RPMI7951 (cell line): ENCODE results near the gene GRIN1. TPM values are rescaled to one million over a fixed set of nuclear protein-coding genes. Genes with fewer than 3 reads are reported as not detected.
"Not testable (repeated sequence)": the region's sequence is repeated elsewhere in the genome, so short reads cannot be mapped to it uniquely, and the experiment has no call there.

Experiments
- DNase-seq: peaks from one replicate; pipeline ENCODE4 v3.0.0-alpha.2; 2012; ENCODE audit warnings: low read depth
- total RNA-seq: library from RNA; depleted of rRNA; stranded (reverse); fragments of >200 nt; shearing (Covaris generic); gene quantifications from 2 replicates; pipeline ENCODE4 v1.2.3, GENCODE V29; 2014

The GRIN1 gene
- total RNA-seq, 1 experiment from 2014 or later = not detected

- DNase-seq = peak; percentile 39
These were observed 10.0 kb upstream of the GRIN1 start for GRCh38 chr9:137128862-137129455.

DNA sequence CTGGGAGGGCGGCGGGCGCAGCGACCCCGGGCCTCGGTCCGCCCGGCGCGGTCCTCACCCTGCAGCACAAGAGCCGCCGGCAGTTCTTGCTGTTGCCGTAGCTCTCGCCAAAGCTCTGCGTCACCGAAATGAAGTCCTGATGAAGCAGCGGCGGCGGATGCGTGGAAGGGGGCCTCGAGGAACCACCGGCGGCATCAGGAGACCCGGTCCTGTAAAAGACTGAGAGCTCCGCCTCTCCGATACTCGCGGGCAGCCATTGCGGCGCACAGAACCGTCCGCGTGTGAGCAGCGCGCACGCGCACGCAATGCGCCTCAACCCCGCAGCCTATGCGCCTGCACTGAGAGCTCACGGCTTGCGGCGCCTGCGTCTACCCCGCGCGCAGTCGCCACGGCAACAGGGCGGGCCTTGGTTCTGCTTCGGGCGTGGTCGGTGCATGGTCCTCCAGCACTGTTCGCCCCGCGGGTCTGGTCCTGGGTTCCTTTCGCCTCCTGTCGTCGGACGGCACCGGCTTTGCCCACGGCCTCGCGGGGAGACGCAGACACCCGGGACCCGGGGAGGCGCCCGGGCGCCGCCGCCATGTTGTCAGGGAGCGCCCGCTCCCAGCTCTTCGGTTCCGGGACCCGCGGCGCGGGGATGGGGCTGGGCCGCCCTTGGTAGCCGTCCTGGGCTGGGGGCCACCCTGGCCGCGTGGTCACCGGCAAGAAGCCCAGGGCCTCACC, 9.3 kb upstream of the GRIN1 start:
- peak; percentile 88 for DNase-seq

- peak; percentile 32 for DNase-seq
These were observed 8.7 kb upstream of the GRIN1 start for GRCh38 chr9:137130176-137130755.

DNA sequence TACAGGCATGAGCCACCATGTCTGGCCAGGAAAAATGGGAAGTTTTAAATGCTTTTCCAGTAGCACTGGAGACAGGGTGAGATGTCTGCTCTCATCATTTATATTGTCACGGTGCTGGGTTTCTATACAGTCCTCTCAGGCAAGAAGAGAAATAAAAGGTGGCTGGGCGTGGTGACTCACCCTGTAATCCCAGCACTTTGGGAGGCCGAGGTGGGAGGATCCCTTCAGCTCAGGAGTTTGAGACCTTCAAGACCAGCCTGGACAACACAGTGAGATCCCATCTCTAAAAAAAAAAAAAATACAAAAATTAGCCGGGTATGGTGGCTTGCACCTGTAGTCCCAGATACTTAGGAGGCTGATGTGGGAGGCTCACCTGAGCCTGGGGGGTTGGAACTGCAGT, 4.8 kb upstream of the GRIN1 start:
- DNase-seq = no peak

DNA sequence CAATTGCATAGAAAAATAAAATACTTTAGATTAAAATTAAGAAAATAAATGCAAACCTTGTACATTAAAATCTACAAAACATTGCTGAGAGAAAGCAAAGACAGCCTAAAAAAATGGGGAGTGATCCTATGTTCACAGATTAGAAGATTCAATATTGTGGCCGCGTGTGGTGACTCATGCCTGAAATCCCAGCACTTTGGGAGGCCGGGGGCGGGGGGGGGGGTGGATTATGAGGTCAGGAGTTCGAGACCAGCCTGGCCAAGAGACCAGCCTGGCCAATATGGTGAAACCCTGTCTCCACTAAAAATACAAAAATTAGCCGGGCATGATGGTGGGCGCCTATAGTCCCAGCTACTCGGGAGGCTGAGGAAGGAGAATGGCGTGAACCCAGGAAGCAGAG, 3.8 kb upstream of the GRIN1 start:
- DNase-seq = not testable (repeated sequence)

DNA sequence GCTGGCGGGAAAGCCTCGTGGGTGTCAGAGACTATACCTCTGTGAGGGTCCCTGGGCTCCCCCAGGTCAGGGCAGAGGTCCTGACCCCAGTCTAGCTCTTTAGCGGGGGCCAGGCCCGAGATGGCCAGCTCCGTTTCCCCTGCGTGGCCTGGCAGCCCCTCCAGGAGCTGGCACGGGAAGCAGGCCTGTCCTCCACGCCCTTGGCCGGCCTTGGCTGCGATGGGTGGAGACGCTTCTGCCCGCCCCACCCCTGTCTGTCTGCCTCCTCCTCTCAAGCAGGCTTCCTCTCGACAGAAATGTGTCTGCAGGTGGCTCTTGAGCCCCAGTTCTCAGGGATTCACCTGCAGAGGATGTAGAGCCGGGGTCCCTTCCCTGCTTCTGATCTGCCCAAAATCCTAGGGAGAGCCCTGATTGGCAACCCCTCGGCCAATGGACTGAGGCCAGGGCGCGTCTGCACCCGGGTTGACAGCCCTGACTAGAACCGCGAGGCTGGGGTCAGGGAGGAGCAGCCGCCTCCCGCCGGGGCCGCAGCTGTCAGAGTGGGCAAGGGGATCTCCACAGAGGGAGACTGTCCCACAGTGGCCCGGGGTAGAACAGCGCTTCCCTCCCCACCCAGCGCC, 2.6 kb upstream of the GRIN1 start:
- no peak for DNase-seq

GRCh38 chr9:137136881-137137607, 1.9 kb upstream of the GRIN1 start:
- DNase-seq = no peak

DNA sequence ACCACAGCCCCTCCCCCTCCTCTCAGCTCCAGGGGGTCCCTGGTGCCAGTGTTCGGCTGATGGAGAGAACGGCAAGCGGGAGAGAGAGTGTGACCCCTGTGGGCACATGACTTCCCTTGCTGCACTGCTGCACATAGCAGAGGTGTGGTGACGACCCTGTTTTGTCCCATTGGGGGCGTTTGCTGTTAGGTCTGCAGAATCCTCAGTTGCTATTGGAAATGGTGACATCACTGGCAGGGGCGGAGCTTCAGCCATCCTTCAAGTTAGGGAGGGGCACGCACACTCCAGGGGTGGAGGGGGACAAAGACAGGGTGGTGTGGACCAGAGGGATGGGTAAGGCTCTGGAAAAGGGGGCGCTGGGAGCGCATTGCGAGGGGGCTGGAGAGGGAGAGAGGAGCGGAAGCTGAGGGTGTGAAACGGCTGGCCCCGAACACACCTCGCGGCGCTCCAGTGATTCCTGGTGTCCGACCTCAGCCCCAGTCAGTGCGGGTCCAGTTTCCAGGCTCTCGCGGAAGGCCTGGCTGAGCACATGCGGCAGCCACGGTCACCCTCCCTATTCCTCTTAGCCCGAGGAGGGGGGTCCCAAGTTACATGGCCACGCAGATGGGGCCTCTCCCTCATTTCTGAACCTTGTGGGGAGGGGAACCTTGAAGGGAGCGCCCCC, 764 bp upstream of the GRIN1 start:
- no peak for DNase-seq

- no peak for DNase-seq
These were observed 655 bp downstream of the GRIN1 start for GRCh38 chr9:137139468-137140150.

DNA sequence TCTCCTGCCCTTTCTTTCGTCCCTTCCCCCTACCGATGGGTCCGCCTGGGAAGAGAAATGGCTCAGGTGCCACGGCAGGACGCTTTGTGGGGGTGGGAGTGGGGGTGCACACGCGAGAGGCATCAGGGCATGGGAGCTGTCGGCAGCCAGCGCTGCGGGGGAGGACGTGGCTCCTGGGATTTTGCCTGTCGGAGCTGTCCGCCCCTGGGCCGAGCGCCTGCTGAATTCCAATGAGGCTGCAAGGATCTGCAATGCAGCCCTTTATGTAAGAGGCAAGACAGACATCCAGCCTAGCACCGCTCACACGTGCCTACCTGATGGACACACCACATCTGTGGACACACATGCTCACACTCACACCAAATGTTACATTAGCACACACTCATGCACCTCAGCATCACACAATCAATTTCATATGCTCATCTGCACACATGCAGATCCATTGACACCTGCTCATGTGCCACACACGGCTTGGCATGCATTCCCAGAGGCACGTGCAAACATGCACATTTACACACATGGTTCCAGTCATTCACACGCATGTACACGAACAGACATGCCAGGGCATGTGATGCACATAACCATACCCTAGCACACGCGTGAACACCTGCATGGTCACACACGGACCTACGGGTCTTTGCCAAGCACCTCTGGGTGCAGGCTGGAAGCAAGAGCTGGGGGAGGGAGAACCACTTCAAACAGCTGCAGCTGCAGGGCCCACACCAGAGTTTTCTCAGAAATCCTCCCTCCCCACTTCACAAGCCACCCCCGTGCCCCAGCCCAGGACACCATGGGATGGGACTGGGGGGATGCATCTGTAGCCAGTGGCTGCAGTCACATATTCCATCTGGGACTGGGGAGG, 1.4 kb downstream of the GRIN1 start:
- DNase-seq = no peak

- no peak for DNase-seq
These were observed 2.3 kb downstream of the GRIN1 start for GRCh38 chr9:137141050-137141810.

GRCh38 chr9:137141976-137142936, 3.3 kb downstream of the GRIN1 start:
- no peak for DNase-seq

- no peak for DNase-seq
These were observed 4.5 kb downstream of the GRIN1 start for GRCh38 chr9:137143459-137143858.

- no peak for DNase-seq
These were observed 7.0 kb downstream of the GRIN1 start for GRCh38 chr9:137145731-137146526.

DNA sequence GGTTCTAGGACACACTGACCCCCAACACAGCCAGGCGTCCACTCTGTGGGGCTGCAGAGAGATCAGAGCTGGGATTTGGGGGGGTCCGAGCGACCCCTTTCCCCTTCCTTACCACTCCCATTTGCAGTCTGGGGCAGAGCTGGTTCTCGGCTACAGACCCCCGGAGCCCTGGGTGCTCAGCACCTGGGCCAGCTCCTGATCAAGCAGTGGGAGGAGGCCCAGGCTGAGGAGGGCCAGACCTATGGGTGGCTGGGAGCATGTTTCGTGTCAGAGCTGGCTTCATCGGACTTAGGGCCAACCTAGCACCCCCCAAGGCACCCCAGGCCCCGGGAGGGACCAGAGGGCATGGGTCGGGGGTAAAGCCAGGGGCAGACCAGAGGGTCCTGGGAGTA, 7.6 kb downstream of the GRIN1 start:
- DNase-seq = no peak

- DNase-seq = no peak
These were observed 8.3 kb downstream of the GRIN1 start for GRCh38 chr9:137147091-137147792.

- DNase-seq = no peak
These were observed 8.8 kb downstream of the GRIN1 start for GRCh38 chr9:137147793-137148160.
